Activated CD8-positive, alpha-beta T cell treated with anti-CD3 and anti-CD28 coated beads, Interleukin-2, amount 10 ng/mL, durations not matched to agents 7 days and 5 days (primary cell): ENCODE results near the gene ADNP. TPM values are rescaled to one million over a fixed set of nuclear protein-coding genes. Genes with fewer than 3 reads are reported as not detected.

Source experiments
- ATAC-seq: fragments of 150-1000 bp; cut with Tn5 transposase; one replicate; pipeline ENCODE4 v1.10.0; 2021; ENCODE audit warnings: moderate library complexity
- CTCF ChIA-PET: fragments of 350-600 bp; sonication (Branson Sonifier 250); formaldehyde crosslinking; loops from one replicate; lab custom pipeline; 2021; ENCODE audit warnings: antibody characterized with exemption; lab: Charles Lee
- POLR2A ChIA-PET: fragments of 350-600 bp; sonication (Branson Sonifier 250); formaldehyde crosslinking; loops from one replicate; lab custom pipeline; 2021; ENCODE audit warnings: antibody characterized with exemption; lab: Charles Lee
- DNase-seq: peaks from one replicate; pipeline ENCODE4 v3.0.0-alpha.2; 2020
- H3K27ac Mint-ChIP-seq: one replicate; pipeline ENCODE4 v1.8.0; 2021; ENCODE audit warnings: mild to moderate bottlenecking, mixed read lengths
- H3K27me3 Mint-ChIP-seq: one replicate; pipeline ENCODE4 v1.8.0; 2021; ENCODE audit warnings: low read depth, mixed read lengths
- H3K36me3 Mint-ChIP-seq: one replicate; pipeline ENCODE4 v1.8.0; 2021; ENCODE audit warnings: low read depth, mixed read lengths
- H3K4me1 Mint-ChIP-seq: one replicate; pipeline ENCODE4 v1.8.0; 2021; ENCODE audit warnings: low read depth, mixed read lengths
- H3K4me3 Mint-ChIP-seq: one replicate; pipeline ENCODE4 v1.8.0; 2021; ENCODE audit warnings: mild to moderate bottlenecking, mixed read lengths
- H3K9me3 Mint-ChIP-seq: one replicate; pipeline ENCODE4 v1.8.0; 2022; ENCODE audit warnings: mixed read lengths; ENCODE audit not compliant: insufficient read depth
- total RNA-seq, 2 experiments: library from RNA; stranded (reverse); gene quantifications; one replicate each; pipeline ENCODE4 v1.2.3, GENCODE V29; 2021

ADNP gene
- total RNA-seq, 2 experiments from 2014 or later, result 62.5 to 67.6 TPM

GRCh38 chr20:50932016-50932485, 814 bp upstream of the ADNP start:
- H3K36me3 Mint-ChIP-seq, result peaks cover 70% of the 10 kb centered on the region
- DNase-seq, result no peak
- H3K27me3 Mint-ChIP-seq, result no peaks in the 10 kb centered on the region
- ATAC-seq, result no peak
- ChIA-PET POLR2A (interaction anchor here (0.6 to 6.7 kb wide), 17 partner anchors 8 to 474 kb away, joined by 3 to 101 read pairs (median 5); partner anchors contain the start of genes BCAS4, DPM1 and MOCS3), CTCF (interaction anchor here (1.2 to 14.0 kb wide), 9 partner anchors 8 to 139 kb away, joined by 3 to 407 read pairs (median 8); partner anchors contain the start of genes BCAS4, DPM1 and MOCS3)
- no peaks in the 10 kb centered on the region for H3K9me3 Mint-ChIP-seq
- H3K4me3 Mint-ChIP-seq, result peak overlapping the region; percentile 82
- peaks cover 35% of the 10 kb centered on the region for H3K4me1 Mint-ChIP-seq
- H3K27ac Mint-ChIP-seq, result peak overlapping the region; percentile 97

- peaks cover 67% of the 10 kb centered on the region for H3K36me3 Mint-ChIP-seq
- DNase-seq, result no peak
- CTCF ChIA-PET, result interaction anchor here (0.7 to 14.0 kb wide), 13 partner anchors 8 to 138 kb away, joined by 3 to 407 read pairs (median 4); partner anchors contain the start of genes BCAS4, DPM1 and MOCS3
Measured at GRCh38 chr20:50930976-50931305, 296 bp downstream of the ADNP start.

GRCh38 chr20:50930139-50930975, 880 bp downstream of the ADNP start:
- Mint-ChIP-seq H3K36me3 (peaks cover 70% of the 10 kb centered on the region), H3K27me3 (no peaks in the 10 kb centered on the region), H3K4me3 (peak overlapping the region; percentile 90), H3K27ac (peak overlapping the region; percentile 95), H3K4me1 (peaks cover 48% of the 10 kb centered on the region), H3K9me3 (no peaks in the 10 kb centered on the region)
- ChIA-PET CTCF (interaction anchor here (0.7 to 14.0 kb wide), 32 partner anchors 8 to 376 kb away, joined by 3 to 407 read pairs (median 6); partner anchors contain the start of genes BCAS4, DPM1 and MOCS3), POLR2A (interaction anchor here (0.8 to 6.7 kb wide), 15 partner anchors 9 to 140 kb away, joined by 3 to 101 read pairs (median 6); partner anchors contain the start of genes BCAS4, DPM1 and MOCS3)
- DNase-seq, result peak; percentile 32
- peak; percentile 16 for ATAC-seq

More at GRCh38 chr20:50930976-50931305, 296 bp downstream of the ADNP start:
- POLR2A ChIA-PET, result interaction anchor here (0.6 to 6.7 kb wide), 19 partner anchors 9 to 141 kb away, joined by 3 to 101 read pairs (median 5); partner anchors contain the start of genes BCAS4, DPM1 and MOCS3
- peak overlapping the region; percentile 82 for H3K4me3 Mint-ChIP-seq
- H3K27me3 Mint-ChIP-seq, result no peaks in the 10 kb centered on the region
- H3K4me1 Mint-ChIP-seq, result peaks cover 42% of the 10 kb centered on the region
- ATAC-seq, result peak; percentile 43
- no peaks in the 10 kb centered on the region for H3K9me3 Mint-ChIP-seq
- peak overlapping the region; percentile 97 for H3K27ac Mint-ChIP-seq

DNA sequence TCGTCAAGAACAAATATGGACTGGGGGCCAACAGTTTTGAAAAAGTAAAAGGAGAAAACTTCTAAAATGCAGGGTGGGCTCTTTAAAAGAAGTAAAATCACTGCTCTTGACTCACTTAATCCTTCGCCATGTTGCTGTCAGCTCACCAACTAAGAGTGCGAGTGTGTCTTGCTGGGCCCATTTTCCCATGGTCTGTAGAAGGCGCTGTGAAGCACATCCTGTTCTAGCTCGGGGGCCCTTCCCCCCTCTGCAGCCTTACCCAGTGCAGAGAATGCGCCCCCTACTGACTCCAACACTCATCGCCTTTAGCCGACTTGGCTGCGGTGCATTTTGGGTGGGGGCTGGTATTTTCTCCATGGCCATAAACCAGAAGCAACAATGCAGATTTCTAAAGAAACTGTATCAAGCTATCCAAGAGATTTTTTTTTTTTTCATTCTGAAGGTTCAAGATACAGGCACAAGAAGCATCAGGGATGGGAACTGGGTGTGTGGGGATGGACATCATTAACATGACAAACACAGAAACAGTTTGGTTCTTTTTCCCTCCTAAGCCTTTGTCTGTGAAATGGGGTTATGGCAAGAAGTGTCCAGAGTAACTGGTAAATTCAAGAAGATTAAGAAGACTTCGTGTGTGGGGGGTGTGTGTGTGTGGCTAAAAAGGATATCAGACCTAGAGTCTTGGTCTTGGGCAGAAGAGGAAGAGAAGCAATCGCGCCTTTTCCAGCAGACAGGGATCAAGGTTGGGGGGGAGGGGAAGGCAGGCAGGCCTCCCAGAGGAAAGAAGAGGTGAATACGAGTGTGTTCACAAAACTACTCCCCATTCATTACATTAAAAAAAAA, 1.7 kb downstream of the ADNP start:
- peaks cover 71% of the 10 kb centered on the region for H3K36me3 Mint-ChIP-seq
- H3K27ac Mint-ChIP-seq, result peak overlapping the region; percentile 95
- no peaks in the 10 kb centered on the region for H3K27me3 Mint-ChIP-seq
- H3K4me1 Mint-ChIP-seq, result peaks cover 53% of the 10 kb centered on the region
- no peaks in the 10 kb centered on the region for H3K9me3 Mint-ChIP-seq
- H3K4me3 Mint-ChIP-seq, result peak overlapping the region; percentile 90
- ATAC-seq (peak; percentile 70), DNase-seq (peak; percentile 98)
- ChIA-PET CTCF (interaction anchor here (0.6 to 14.0 kb wide), 36 partner anchors 9 to 377 kb away, joined by 3 to 407 read pairs (median 5); partner anchors contain the start of genes BCAS4, DPM1 and MOCS3), POLR2A (interaction anchor here (0.6 to 6.7 kb wide), 13 partner anchors 9 to 495 kb away, joined by 3 to 101 read pairs (median 6); partner anchors contain the start of genes BCAS4, DPM1 and MOCS3)

- Mint-ChIP-seq H3K4me3 (peak overlapping the region; percentile 90), H3K4me1 (peaks cover 55% of the 10 kb centered on the region), H3K27me3 (no peaks in the 10 kb centered on the region), H3K36me3 (peaks cover 68% of the 10 kb centered on the region), H3K27ac (peak overlapping the region; percentile 95), H3K9me3 (no peaks in the 10 kb centered on the region)
- ChIA-PET POLR2A (interaction anchor here (1.2 to 6.7 kb wide), 5 partner anchors 10 to 134 kb away, joined by 3 to 101 read pairs (median 10); partner anchors contain the start of genes BCAS4, DPM1 and MOCS3), CTCF (interaction anchor here (0.6 to 14.0 kb wide), 19 partner anchors 14 to 179 kb away, joined by 3 to 407 read pairs (median 9); partner anchors contain the start of genes BCAS4, DPM1 and MOCS3)
- peak; percentile 28 for DNase-seq
- no peak for ATAC-seq
Measured at GRCh38 chr20:50928469-50928868, 2.8 kb downstream of the ADNP start.

GRCh38 chr20:50926530-50926929, 4.7 kb downstream of the ADNP start:
- DNase-seq (no peak), ATAC-seq (no peak)
- ChIA-PET POLR2A (interaction anchor here (1.3 kb wide), 1 partner anchor 132 kb away, joined by 4 read pairs; the partner anchor contains the start of gene BCAS4), CTCF (interaction anchor here (0.9 to 14.0 kb wide), 8 partner anchors 10 to 134 kb away, joined by 3 to 407 read pairs (median 6); partner anchors contain the start of genes BCAS4, DPM1 and MOCS3)
- Mint-ChIP-seq H3K4me1 (peaks cover 50% of the 10 kb centered on the region), H3K36me3 (peaks cover 61% of the 10 kb centered on the region), H3K9me3 (no peaks in the 10 kb centered on the region), H3K27me3 (no peaks in the 10 kb centered on the region), H3K4me3 (no peak overlapping the region), H3K27ac (no peak overlapping the region)

- H3K27ac Mint-ChIP-seq, result peak overlapping the region; percentile 55
- no peaks in the 10 kb centered on the region for H3K27me3 Mint-ChIP-seq
- no peak for DNase-seq
- peaks cover 52% of the 10 kb centered on the region for H3K4me1 Mint-ChIP-seq
- peaks cover 58% of the 10 kb centered on the region for H3K36me3 Mint-ChIP-seq
- POLR2A ChIA-PET, result interaction anchor here (0.6 to 1.3 kb wide), 3 partner anchors 22 to 134 kb away, joined by 3 read pairs; partner anchors contain the start of gene DPM1
- no peak overlapping the region for H3K4me3 Mint-ChIP-seq
- no peaks in the 10 kb centered on the region for H3K9me3 Mint-ChIP-seq
- ATAC-seq, result no peak
- CTCF ChIA-PET, result interaction anchor here (0.8 to 14.0 kb wide), 7 partner anchors 11 to 192 kb away, joined by 3 to 407 read pairs (median 4); partner anchors contain the start of gene BCAS4
Measured at GRCh38 chr20:50924261-50924920, 6.8 kb downstream of the ADNP start.

DNA sequence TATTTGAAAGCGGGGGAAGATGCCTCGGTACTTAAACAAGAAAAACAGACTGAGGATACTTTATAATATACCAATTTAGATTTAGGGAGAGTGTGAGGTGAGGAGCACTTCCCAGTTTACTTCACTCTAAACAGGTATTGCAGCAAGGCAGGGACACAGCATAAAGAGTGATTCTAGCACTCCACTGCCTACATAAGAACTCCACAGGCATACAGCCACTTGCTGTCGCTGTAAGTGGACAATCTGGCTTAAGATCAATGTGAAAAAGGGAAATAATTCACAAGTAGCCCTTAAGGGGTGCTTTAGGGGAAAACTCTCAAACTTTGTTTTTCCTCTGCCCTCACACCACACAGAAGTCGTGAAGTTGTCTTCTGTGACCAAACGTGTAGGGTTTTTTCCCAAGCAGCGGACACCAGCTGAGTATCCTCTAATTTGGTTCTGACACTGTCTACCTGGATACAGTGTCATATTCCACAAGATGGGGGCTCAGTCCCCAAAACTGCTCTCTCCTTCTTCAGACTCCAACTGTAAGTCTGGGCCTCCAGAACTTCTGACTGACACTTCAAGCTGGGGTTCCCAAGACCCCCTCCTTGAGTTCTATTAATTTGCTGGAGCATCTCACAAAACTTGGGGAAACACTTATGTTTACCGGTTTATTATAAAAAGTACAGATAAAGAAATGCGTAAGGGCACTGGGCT, 9.3 kb downstream of the ADNP start:
- Mint-ChIP-seq H3K4me3 (no peak overlapping the region), H3K36me3 (peaks cover 50% of the 10 kb centered on the region), H3K9me3 (no peaks in the 10 kb centered on the region), H3K4me1 (peaks cover 43% of the 10 kb centered on the region), H3K27me3 (no peaks in the 10 kb centered on the region), H3K27ac (no peak overlapping the region)
- ATAC-seq, result no peak
- DNase-seq, result no peak
- CTCF ChIA-PET, result interaction anchor here (0.9 to 14.0 kb wide), 3 partner anchors 9 to 129 kb away, joined by 3 to 407 read pairs (median 27); partner anchors contain the start of genes ADNP and BCAS4
- POLR2A ChIA-PET, result interaction anchor here (1.2 to 2.0 kb wide), 3 partner anchors 9 to 127 kb away, joined by 3 to 10 read pairs (median 3); partner anchors contain the start of genes ADNP, BCAS4 and DPM1

GRCh38 chr20:50920997-50921396, 10.2 kb downstream of the ADNP start:
- Mint-ChIP-seq H3K9me3 (no peaks in the 10 kb centered on the region), H3K27me3 (no peaks in the 10 kb centered on the region), H3K36me3 (peaks cover 53% of the 10 kb centered on the region), H3K27ac (no peak overlapping the region), H3K4me3 (no peak overlapping the region), H3K4me1 (peaks cover 44% of the 10 kb centered on the region)
- no peak for DNase-seq
- POLR2A ChIA-PET, result interaction anchor here (0.7 to 2.0 kb wide), 3 partner anchors 8 to 37 kb away, joined by 3 to 10 read pairs (median 3); partner anchors contain the start of genes ADNP and DPM1
- CTCF ChIA-PET, result interaction anchor here (0.9 to 3.6 kb wide), 3 partner anchors 8 to 126 kb away, joined by 4 to 29 read pairs (median 27); partner anchors contain the start of genes ADNP and BCAS4
- ATAC-seq, result peak; percentile 56
